Cerebellar cortex (tissue), 1 donor: ENCODE results near the gene ANTKMT.

Experiments
- DNase-seq: peaks from one replicate; pipeline ENCODE4 v3.0.0-alpha.2; 2015; ENCODE audit warnings: low spot score

The ANTKMT gene

DNA sequence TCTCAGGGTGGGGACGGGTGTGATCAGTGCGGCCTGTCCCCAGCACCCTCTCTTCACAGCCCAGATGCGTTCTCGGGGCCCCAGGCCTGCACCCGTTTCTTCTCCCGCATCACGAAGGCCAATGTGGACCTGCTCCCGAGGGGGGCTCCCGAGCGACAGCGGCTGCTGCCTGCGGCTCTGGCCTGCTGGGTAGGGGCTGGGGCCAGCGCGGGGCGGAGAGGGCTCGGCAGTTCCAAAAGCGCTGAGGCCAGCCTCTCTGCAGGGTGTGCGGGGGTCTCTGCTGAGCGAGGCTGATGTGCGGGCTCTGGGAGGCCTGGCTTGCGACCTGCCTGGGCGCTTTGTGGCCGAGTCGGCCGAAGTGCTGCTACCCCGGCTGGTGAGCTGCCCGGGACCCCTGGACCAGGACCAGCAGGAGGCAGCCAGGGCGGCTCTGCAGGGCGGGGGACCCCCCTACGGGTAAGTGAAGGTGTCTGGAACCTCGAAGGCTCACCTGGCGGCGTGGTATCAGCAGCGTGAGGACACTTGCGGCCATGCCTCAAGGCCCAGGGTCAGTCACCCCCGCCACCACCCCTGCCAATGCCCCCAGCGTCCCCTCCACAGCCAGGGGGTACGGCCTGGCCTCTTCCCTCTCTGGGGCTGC is 44.0 kb downstream of the ANTKMT start:
- DNase-seq: no peak

DNA sequence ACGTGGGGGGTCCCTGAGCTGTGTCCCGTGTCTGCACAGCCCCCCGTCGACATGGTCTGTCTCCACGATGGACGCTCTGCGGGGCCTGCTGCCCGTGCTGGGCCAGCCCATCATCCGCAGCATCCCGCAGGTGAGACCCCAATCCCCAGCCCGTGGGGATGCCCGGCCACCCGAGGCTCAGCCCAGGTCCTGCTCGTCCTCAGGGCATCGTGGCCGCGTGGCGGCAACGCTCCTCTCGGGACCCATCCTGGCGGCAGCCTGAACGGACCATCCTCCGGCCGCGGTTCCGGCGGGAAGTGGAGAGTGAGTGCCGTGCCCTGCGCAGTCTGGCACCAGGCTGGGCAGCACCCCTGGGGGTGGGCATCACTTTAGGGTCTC is 44.5 kb downstream of the ANTKMT start:
- no peak for DNase-seq

DNA sequence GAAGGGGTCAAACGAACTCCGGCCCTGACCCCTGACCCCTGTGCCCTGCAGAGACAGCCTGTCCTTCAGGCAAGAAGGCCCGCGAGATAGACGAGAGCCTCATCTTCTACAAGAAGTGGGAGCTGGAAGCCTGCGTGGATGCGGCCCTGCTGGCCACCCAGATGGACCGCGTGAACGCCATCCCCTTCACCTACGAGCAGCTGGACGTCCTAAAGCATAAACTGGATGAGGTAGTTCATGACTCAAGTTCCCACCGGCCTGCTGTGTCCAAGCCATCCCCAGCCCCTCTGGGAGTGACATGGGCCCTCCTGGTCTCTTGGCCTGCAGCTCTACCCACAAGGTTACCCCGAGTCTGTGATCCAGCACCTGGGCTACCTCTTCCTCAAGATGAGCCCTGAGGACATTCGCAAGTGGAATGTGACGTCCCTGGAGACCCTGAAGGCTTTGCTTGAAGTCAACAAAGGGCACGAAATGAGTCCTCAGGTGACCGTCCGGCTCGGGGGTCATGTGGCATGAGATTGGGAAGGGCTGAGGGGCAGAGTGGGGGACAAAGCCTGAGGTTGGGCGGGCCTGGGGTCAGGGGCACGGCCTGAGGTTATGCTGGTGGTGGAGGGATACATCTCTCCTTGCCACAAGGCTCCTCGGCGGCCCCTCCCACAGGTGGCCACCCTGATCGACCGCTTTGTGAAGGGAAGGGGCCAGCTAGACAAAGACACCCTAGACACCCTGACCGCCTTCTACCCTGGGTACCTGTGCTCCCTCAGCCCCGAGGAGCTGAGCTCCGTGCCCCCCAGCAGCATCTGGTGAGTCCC is 45.3 kb downstream of the ANTKMT start:
- no peak for DNase-seq

DNA sequence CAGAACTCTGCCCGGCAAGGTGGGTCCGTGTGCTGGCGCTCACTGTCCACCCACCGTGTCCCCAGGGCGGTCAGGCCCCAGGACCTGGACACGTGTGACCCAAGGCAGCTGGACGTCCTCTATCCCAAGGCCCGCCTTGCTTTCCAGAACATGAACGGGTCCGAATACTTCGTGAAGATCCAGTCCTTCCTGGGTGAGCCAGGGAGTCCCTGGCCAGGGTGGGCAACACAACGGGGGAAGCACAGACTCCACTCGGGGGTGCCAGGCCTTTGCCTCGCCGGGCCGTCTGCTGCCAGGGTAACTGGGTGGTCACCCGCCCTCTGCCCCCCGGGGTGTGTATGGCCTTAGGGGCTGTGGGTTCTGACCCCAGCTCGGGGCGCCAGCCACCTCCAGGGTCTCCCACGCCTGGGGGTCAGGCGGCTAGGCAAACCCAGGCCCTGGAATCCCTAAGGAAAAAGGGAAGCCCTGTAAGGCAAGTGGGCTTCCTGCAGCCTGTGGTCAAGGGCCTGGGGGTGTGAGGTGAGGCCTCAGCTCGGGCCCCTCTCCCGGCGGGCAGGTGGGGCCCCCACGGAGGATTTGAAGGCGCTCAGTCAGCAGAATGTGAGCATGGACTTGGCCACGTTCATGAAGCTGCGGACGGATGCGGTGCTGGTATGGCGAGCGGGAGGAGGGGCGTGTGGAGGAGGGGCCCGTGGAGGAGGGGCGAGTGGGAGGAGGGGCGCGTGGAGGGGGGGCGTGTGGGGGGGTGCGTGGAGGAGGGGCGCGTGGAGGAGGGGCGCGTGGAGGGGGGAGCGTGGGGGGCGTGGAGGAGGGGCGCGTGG is 46.1 kb downstream of the ANTKMT start:
- no peak for DNase-seq

DNA sequence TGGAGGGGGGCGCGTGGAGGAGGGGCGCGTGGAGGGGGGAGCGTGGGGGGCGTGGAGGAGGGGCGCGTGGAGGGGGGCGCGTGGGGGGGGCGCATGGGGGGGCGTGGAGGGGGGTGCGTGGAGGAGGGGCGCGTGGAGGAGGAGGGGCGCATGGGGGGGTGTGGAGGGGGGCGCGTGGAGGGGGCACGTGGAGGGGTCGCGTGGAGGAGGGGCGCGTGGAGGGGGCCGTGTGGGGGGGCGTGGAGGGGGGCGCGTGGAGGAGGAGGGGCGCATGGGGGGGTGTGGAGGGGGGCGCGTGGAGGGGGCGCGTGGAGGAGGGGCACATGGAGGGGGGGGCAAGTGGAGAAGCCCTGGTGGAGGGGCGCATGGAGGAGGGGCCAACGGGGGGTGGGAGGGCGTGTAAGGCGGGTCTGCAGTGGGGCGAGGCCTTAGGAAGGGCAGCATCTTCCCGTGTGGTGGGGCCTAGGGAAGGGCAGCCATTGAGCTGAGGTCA is 46.8 kb downstream of the ANTKMT start:
- no peak for DNase-seq

DNA sequence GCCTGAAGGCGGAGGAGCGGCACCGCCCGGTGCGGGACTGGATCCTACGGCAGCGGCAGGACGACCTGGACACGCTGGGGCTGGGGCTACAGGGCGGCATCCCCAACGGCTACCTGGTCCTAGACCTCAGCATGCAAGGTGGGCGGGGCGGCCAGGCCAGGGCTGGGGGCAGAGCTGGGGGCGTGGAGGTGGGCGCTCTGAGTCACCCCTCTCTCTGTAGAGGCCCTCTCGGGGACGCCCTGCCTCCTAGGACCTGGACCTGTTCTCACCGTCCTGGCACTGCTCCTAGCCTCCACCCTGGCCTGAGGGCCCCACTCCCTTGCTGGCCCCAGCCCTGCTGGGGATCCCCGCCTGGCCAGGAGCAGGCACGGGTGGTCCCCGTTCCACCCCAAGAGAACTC is 47.5 kb downstream of the ANTKMT start:
- no peak for DNase-seq

DNA sequence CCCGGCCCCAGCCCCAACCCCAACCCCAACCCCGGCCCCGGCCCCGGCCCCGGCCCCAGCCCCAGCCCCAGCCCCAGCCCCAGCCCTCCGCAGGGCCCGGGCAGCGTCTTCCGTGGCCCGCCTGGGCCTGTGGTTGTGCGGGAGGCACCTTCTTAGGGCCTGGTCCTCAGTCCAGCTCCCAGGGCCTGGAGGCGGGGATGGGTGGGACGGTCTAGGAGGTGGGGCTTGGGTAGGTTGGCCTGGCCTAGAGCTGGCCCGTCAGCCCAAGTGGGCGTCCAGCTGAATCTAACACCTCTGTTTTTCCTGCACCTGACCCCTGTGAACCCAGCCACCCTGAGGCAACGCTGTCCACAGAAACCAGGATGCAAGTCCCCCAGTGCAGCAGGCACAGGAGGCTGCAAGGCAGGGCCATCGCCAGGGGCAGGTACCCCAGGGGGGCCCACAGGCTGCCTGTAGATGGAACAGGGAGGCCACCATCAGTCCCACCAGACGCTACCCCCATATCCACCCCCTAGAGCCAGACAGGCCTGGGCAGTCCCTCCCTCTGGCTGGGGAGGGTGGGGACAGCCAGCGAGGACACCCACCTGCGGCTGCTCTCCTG is 48.3 kb downstream of the ANTKMT start:
- peak; percentile 30 for DNase-seq

DNA sequence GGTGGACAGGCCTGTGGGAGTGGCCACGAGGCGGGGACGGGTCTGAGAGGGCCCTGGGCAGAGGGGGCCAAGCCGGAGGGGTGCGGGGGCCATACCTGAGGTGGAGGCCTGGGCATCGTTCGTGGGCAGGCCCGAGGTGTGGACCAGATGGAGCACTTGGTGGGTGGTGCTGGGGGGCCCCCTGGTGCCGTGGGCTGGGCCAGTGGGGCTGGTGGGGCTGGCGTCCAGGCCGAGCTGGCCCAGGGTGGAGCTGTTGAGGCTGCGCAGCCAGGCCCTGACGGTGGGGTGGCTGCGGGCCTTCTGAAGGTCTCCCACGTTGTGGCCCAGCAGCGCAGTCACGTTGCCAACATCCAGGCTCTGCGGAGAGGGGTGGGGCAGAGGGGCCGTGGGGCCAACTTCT is 49.0 kb downstream of the ANTKMT start:
- DNase-seq: no peak

DNA sequence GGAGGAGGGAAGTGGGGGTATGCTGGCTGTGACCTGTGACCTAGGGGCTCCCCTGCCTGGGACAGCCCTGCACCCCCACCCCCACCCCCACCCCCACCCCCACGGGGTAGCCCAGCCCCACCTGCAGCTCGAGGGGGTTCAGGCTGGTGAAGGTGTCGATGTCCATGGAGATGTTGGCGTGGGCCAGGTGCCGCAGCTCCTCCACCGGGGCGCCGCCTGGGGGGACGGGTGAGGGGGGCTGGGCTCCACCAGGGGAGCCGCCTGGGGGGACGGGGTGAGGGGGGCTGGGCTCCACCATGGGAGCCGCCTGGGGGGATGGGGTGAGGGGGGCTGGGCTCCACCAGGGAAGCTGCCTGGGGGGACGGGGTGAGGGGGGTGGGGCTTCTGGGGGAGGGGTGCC is 49.5 kb downstream of the ANTKMT start:
- no peak for DNase-seq
